B cell (primary cell): Measurements from ENCODE around the gene STBD1.

Source experiments
- CTCF ChIP-seq: fragments of 200-600 bp; IDR thresholded peaks from one replicate; pipeline ENCODE4 v1.8.0; 2022; ENCODE audit warnings: antibody characterized with exemption, mild to moderate bottlenecking
- EZH2 ChIP-seq: IDR thresholded peaks from 2 replicates; pipeline ENCODE4 v1.6.1; 2012; ENCODE audit warnings: borderline replicate concordance, low read depth, mild to moderate bottlenecking, moderate library complexity, low read length; ENCODE audit not compliant: insufficient read depth, poor library complexity, severe bottlenecking

GRCh38 chr4:76278583-76278982 is 27.9 kb upstream of the STBD1 start:
- TF ChIP-seq CTCF (no peak), EZH2 (no peak)
